ENCODE data around the gene LAMTOR4. TPM values are rescaled to one million over a fixed set of nuclear protein-coding genes. Genes with fewer than 3 reads are reported as not detected.

The LAMTOR4 gene
- 97.2 to 109 TPM (median 105 TPM) in 3 replicates for total RNA-seq

DNA sequence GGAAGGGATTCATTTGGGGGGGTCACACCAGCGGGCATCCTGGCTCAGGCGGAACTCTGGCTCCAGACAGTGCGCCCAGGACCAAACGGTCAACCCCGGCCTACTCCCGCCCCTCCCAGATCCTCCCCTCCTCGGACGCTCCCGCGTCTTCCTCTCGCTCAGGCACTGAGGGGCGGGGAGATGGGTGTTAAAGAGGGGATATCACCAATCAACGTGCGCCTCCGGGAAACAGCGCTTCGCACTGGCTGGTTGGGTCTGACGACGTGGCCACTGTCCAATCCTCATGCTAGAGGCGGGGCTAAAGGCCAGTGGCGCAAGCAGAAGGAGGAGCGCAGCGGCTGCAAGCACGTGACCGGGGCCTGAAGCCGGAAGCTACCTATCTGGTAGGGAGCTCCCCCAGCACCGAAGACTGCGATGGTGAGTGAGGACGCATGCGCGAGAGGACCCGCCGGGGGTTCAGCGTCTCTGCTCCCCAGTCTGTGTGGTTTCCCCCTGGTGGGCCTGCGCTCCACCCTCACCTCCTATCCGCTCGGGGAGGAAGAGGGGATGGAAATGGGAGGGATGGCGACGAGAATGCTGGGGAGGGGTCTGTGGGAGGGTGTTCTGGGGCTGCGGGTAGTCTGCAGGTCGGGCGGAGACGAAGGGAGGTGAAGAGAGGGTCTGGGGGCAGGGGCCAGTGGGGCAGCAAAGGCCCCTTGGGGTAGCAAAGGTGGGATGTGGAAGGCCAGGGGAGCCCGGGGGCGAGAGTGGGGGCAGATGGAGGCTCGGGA is at the start of gene LAMTOR4:
LAMTOR4 (plus strand) TSS at position 360 of the 770 bp plus-strand sequence; CDS start at position 415, 55 bp downstream.
- Mint-ChIP-seq H3K27ac (peak within 1 kb of the TSS; percentile 96), H3K4me1 (peaks cover 19% of the 10 kb centered on the region), H3K36me3 (peaks cover 10% of the 10 kb centered on the region), H3K4me3 (peak within 1 kb of the TSS; percentile 99), H3K27me3 (ENCODE audit: low read depth) (no peaks in the 10 kb centered on the region), H3K9me3 (no peaks in the 10 kb centered on the region)
- TF ChIP-seq, protein P1, sequence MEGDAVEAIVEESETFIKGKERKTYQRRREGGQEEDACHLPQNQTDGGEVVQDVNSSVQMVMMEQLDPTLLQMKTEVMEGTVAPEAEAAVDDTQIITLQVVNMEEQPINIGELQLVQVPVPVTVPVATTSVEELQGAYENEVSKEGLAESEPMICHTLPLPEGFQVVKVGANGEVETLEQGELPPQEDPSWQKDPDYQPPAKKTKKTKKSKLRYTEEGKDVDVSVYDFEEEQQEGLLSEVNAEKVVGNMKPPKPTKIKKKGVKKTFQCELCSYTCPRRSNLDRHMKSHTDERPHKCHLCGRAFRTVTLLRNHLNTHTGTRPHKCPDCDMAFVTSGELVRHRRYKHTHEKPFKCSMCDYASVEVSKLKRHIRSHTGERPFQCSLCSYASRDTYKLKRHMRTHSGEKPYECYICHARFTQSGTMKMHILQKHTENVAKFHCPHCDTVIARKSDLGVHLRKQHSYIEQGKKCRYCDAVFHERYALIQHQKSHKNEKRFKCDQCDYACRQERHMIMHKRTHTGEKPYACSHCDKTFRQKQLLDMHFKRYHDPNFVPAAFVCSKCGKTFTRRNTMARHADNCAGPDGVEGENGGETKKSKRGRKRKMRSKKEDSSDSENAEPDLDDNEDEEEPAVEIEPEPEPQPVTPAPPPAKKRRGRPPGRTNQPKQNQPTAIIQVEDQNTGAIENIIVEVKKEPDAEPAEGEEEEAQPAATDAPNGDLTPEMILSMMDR (IDR thresholded peaks at IDR 0.05; ENCODE audit: unreplicated experiment) = no peak
- DNase-seq (ENCODE audit: low spot score in 2 of 2, unreplicated experiment in 2 of 2) = peak; percentile 95 to 96

- H3K27me3 Mint-ChIP-seq (ENCODE audit: low read depth) = no peaks in the 10 kb centered on the region
Measured at GRCh38 chr7:100099452-100099851, 49.3 kb upstream of the LAMTOR4 start.

GRCh38 chr7:100100420-100101015 is 48.2 kb upstream of the LAMTOR4 start:
- H3K4me3 Mint-ChIP-seq = peak overlapping the region; percentile 89
- no peaks in the 10 kb centered on the region for H3K9me3 Mint-ChIP-seq
- H3K27ac Mint-ChIP-seq = peak overlapping the region; percentile 99
- peak; percentile 95 to 98 for DNase-seq (ENCODE audit: low spot score in 2 of 2, unreplicated experiment in 2 of 2)
- peaks cover 35% of the 10 kb centered on the region for H3K36me3 Mint-ChIP-seq
- H3K4me1 Mint-ChIP-seq = peaks cover 36% of the 10 kb centered on the region
- TF ChIP-seq, protein P1 (IDR thresholded peaks at IDR 0.05; ENCODE audit: unreplicated experiment) = no peak
- no peaks in the 10 kb centered on the region for H3K27me3 Mint-ChIP-seq (ENCODE audit: low read depth)

More at GRCh38 chr7:100099452-100099851, 49.3 kb upstream of the LAMTOR4 start:
- H3K4me1 Mint-ChIP-seq = peaks cover 36% of the 10 kb centered on the region
- DNase-seq (ENCODE audit: low spot score in 2 of 2, unreplicated experiment in 2 of 2) = no peak
- H3K36me3 Mint-ChIP-seq = peaks cover 40% of the 10 kb centered on the region
- TF ChIP-seq, protein P1 (IDR thresholded peaks at IDR 0.05; ENCODE audit: unreplicated experiment) = no peak
- H3K27ac Mint-ChIP-seq = peak overlapping the region; percentile 99
- peak overlapping the region; percentile 89 for H3K4me3 Mint-ChIP-seq
- H3K9me3 Mint-ChIP-seq = no peaks in the 10 kb centered on the region

DNA sequence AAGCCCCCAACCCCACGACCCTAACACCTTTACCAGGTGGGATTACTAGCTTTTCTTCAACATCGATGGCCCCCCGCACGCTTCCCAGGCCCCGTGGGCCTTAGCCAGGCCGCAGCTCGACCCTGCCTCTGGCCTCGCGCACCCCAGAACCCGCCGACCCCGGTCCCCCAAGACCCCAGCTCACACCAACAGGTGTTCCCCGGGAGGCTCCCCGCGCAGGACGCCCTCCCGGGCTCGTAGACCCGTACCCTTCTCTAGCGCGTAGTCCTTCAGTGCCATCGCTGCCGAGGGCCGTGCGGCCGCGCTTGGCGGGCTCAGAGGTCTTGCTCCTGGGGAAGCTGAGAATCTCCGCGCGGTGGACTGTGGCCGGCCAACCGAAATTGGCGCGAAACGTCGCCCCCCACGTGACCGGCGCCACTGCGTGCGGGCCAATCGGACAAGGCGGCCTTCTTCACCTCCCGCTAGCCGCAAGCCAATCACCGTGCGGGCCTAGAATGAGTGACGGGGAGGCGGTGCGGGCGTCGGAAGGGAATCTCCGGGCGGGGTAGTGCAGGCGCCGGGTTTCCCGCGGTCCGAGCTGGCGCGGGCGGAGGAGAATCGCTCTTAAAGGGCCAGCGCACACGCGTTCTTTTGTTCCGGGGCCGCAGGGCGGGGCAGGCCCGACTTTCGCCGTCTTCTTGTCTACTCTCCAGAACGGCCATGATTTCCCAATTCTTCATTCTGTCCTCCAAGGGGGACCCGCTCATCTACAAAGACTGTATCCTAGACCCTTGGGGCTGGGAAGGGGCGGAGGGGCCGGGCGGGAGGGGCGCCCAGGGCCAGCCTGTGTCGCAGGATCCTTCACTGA is 47.5 kb upstream of the LAMTOR4 start, which contains the start of the genes AP4M1 and MCM7:
AP4M1 (plus strand) TSS at position 628 of the 847 bp plus-strand sequence; CDS start at position 700, 72 bp downstream.
MCM7 (minus strand) TSS at position 382 of the 847 bp plus-strand sequence; CDS start at position 279, 103 bp downstream.
- H3K27me3 Mint-ChIP-seq (ENCODE audit: low read depth) = no peaks in the 10 kb centered on the region
- peaks cover 36% of the 10 kb centered on the region for H3K4me1 Mint-ChIP-seq
- DNase-seq (ENCODE audit: low spot score in 2 of 2, unreplicated experiment in 2 of 2) = peak; percentile 96 to 97
- TF ChIP-seq, protein P1 (IDR thresholded peaks at IDR 0.05; ENCODE audit: unreplicated experiment) = no peak
- H3K9me3 Mint-ChIP-seq = no peaks in the 10 kb centered on the region
- peak within 1 kb of the TSS; percentile 89 for H3K4me3 Mint-ChIP-seq
- peaks cover 30% of the 10 kb centered on the region for H3K36me3 Mint-ChIP-seq
- peak within 1 kb of the TSS; percentile 99 for H3K27ac Mint-ChIP-seq

All from mesothelial cell of epicardium (in vitro differentiated cells).